GM12864 (cell line): ENCODE results near the gene MAD2L1.
"Not testable (repeated sequence)": the region's sequence is repeated elsewhere in the genome, so short reads cannot be mapped to it uniquely, and the experiment has no call there.

Experiments
- DNase-seq: peaks from one replicate; pipeline ENCODE4 v3.0.0-alpha.2; 2011; ENCODE audit warnings: low read depth
- H3K4me3 ChIP-seq: 2 replicates; pipeline ENCODE4 v1.5.1; 2011; ENCODE audit warnings: mild to moderate bottlenecking, low read depth, low read length, control low read depth
- TF ChIP-seq, protein P1 (sequence below): IDR thresholded peaks from 2 replicates; pipeline ENCODE4 v1.5.1; 2011; ENCODE audit warnings: low read depth, mild to moderate bottlenecking, moderate library complexity, low read length, control low read depth, inconsistent platforms; ENCODE audit errors: missing control alignments

MAD2L1 gene

DNA sequence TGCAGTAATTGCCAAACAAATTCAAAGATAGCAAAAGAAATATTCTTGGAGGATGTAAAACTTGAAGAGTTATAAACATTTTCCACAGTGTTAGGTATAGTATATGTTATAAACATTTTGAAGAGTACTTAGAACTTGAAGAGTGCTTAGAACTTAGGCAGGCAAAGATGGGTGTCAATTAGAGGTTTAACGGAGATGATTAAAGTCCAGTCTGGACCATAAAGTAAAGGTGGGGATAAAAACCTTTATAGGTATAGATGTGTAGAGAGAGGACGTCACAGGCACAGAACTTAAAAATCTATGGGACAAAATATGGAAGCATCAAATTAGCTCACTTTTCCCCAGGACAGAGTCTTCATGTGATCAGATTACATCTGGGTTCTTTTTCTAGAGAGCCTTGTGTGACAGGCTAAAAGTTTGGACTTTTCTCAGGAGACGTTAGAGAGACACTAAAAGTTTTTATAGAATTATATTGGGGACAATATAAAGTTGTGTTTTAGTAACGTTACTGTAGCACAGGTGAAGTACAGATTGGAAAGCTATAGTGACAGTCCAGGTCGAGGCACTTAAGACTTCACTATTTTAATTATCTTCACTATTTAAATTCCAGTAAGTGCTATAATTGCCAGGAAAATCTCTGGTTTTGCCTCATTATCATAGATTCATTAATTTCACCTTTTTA lies 13.3 kb upstream of the MAD2L1 start:
- TF ChIP-seq, protein P1, sequence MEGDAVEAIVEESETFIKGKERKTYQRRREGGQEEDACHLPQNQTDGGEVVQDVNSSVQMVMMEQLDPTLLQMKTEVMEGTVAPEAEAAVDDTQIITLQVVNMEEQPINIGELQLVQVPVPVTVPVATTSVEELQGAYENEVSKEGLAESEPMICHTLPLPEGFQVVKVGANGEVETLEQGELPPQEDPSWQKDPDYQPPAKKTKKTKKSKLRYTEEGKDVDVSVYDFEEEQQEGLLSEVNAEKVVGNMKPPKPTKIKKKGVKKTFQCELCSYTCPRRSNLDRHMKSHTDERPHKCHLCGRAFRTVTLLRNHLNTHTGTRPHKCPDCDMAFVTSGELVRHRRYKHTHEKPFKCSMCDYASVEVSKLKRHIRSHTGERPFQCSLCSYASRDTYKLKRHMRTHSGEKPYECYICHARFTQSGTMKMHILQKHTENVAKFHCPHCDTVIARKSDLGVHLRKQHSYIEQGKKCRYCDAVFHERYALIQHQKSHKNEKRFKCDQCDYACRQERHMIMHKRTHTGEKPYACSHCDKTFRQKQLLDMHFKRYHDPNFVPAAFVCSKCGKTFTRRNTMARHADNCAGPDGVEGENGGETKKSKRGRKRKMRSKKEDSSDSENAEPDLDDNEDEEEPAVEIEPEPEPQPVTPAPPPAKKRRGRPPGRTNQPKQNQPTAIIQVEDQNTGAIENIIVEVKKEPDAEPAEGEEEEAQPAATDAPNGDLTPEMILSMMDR = no peak
- H3K4me3 ChIP-seq = no peak overlapping the region
- no peak for DNase-seq

DNA sequence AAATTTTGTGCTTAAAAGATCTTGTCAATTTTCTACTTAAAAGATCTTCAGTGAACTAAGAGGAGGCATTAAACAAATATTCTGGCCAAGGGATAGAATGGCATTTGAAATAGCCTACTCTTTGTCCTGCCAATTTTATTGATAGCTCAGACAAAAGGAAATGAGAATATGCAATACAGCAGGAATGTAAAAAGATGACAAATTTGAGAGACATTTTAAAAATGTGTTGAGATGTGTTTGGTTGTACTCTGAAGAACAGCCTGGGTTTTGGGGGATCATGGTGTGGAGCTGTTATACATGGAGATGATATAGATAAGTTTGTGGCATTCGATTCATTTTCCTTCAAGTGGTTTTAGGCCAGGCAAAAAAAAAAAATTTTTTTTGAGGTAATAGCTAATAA lies 11.6 kb upstream of the MAD2L1 start:
- H3K4me3 ChIP-seq = no peak overlapping the region
- no peak for DNase-seq
- TF ChIP-seq, protein P1 = no peak

DNA sequence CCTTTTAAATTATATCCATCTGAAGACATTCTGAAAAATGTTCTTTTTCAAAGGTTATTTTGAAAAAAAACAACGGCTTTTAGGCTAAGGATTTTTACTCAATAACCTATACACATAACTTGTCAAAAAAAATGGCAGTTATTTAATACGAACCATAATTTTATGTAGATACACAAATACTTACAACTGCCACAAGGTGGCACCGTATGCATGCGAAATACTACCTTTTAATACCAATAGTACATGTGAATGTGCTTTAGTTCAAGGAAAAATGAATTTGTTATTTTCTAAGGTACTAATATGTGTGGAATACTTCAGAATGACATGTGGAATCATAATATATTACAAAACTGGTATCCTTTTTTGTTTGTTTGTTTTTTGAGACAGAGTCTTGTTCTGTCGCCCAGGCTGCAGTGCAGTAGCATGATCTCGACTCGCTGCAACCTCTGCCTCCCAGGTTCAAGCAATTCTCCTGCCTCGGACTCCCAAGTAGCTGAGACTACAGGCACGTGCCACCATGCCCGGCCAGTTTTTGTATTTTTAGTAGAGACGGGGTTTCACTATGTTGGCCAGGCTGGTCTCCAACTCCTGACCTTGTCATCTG lies 4.6 kb upstream of the MAD2L1 start:
- H3K4me3 ChIP-seq = no peak overlapping the region
- DNase-seq = peak; percentile 44
- TF ChIP-seq, protein P1 = peak; percentile 37

DNA sequence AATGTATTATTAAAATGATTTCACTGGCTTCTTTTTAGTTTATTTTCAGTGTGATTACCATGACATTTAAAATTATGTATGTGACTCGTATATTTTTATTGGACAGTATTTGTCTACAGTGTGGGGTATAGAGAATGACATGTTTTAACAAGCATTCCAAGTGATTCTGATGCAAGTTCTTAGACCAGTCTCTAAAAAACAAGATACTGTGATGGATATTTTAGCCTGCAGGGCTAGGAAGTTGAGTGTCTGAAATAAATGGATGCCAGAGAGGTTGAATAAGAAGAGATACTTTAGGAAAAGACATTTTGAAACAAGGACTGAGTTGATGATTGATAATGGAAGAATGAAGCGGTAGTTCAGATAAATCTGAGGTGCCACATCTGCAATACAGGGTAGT lies 3.5 kb upstream of the MAD2L1 start:
- H3K4me3 ChIP-seq = no peak overlapping the region
- no peak for DNase-seq
- TF ChIP-seq, protein P1 = no peak

DNA sequence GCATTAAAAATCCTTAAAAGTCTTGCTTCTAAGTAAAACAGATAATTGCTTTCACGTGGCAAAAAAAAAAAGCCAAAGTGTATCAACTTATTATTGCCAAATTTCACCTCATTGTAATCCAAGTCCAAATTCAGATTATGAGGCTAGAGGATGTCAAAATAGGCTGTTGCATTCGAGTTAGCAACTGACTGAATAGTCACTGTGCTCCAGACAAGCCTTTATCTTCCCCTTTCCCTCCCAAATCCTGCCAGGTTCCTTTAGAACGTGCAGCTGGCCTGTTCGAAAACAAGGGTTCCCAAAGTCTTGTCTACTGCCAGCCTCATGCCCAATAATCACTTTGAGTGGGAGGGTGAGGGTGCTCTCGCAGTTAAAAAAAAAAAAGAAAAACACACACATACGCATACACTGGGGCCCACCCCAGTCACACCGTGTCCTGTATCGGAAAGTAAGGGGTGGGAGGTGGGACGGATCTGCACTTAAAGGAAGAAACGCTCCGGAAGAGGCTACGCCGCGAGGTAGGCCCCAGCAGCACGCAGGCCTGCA lies 603 bp downstream of the MAD2L1 start:
- DNase-seq = peak; percentile 65
- H3K4me3 ChIP-seq = peak overlapping the region; percentile 81
- TF ChIP-seq, protein P1 = no peak

DNA sequence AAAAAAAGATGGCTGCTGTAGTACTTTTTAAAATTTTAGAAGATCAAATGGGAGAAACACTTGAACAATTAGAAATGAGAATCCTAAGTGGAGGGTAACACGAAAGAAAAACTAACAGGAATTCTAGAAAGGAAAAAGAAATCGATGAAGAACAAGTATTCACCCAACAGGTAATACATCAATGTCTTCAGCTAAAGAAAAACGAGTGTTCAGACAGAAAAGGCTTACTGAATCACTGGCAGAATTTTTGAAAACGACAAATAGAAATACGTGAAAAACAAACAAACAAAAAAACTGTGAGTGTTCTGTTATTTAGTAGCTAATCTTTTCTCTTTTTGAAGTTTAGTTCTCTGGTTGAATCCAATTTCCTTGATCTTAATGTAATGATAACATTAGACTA lies 1.8 kb downstream of the MAD2L1 start:
- TF ChIP-seq, protein P1 = no peak
- H3K4me3 ChIP-seq = peak overlapping the region; percentile 81; the same call in 1 of the 2 replicates
- no peak for DNase-seq

DNA sequence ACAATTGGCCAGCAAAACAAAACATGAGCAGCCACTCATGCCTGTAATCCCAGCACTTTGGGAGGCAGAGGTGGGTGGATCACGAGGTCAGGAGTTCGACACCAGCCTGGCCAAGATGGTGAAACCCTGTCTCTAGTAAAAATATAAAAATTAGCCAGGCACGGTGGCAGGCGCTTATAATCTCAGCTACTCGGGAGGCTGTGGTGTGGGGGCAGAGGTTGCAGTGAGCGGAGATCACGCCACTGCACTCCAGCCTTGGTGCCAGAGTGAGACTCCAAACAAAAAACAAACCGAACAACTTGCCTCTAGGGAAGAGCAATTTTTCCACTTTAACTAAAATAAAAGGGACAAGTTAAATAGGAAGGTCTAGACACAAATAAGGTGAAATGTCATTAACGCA lies 2.9 kb downstream of the MAD2L1 start:
- not testable (repeated sequence) for H3K4me3 ChIP-seq

More for the DNA sequence above, 2.9 kb downstream of the MAD2L1 start:
- not testable (repeated sequence) for DNase-seq
